K562 (cell line): ENCODE results near the gene MTPN. TPM values are rescaled to one million over a fixed set of nuclear protein-coding genes. Genes with fewer than 3 reads are reported as not detected.

Experiments
- ARHGAP35 ChIP-seq: fragments of 450-650 bp; IDR thresholded peaks from 2 replicates; pipeline ENCODE4 v1.6.1; 2018; ENCODE audit not compliant: partially characterized antibody
- BRD9 ChIP-seq: fragments of 450-650 bp; IDR thresholded peaks from 2 replicates; pipeline ENCODE4 v1.6.1; 2018; ENCODE audit warnings: low read depth; ENCODE audit not compliant: partially characterized antibody
- CAMTA2 ChIP-seq: fragments of 250-450 bp; sonication (Bioruptor Pico); conservative IDR thresholded peaks from 2 replicates; pipeline ENCODE4 v1.5.1; 2022
- DMBX1 ChIP-seq: fragments of 250-450 bp; sonication (Bioruptor Pico); IDR thresholded peaks from 2 replicates; pipeline ENCODE4 v1.8.0; 2022; ENCODE audit warnings: inconsistent platforms, mild to moderate bottlenecking, moderate library complexity, borderline replicate concordance
- FOXP1 ChIP-seq: sonication (generic); formaldehyde crosslinking; IDR thresholded peaks from 2 replicates; pipeline ENCODE4 v1.8.0; 2022; ENCODE audit warnings: mild to moderate bottlenecking, missing genetic modification reagents
- FUS ChIP-seq: fragments of 200-400 bp; formaldehyde crosslinking; optimal IDR thresholded peaks from 2 replicates; pipeline ENCODE3; 2017; ENCODE audit warnings: low read depth, low read length
- JUNB ChIP-seq: fragments of 450-650 bp; formaldehyde crosslinking; conservative IDR thresholded peaks from 2 replicates; pipeline ENCODE4 v1.4.0; 2020; ENCODE audit warnings: mild to moderate bottlenecking
- SIN3B ChIP-seq: fragments of 450-650 bp; IDR thresholded peaks from 2 replicates; pipeline ENCODE4 v1.6.1; 2017; ENCODE audit warnings: low read depth, mild to moderate bottlenecking, moderate library complexity
- SREBF1 ChIP-seq: fragments of 150-350 bp; IDR thresholded peaks from 2 replicates; pipeline ENCODE4 v1.6.1; 2014; ENCODE audit warnings: antibody characterized with exemption, low read depth, low read length, borderline replicate concordance
- TCF7 ChIP-seq: sonication (generic); IDR thresholded peaks from 2 replicates; pipeline ENCODE4 v1.6.1; 2016; ENCODE audit warnings: antibody characterized with exemption, borderline replicate concordance
- ZNF780A ChIP-seq: fragments of 250-450 bp; sonication (Bioruptor Pico); IDR thresholded peaks from 2 replicates; pipeline ENCODE4 v1.5.0; 2021; ENCODE audit warnings: mild to moderate bottlenecking
- polyA plus RNA-seq, 8 experiments: library from polyadenylated mRNA; depleted of rRNA in 4 of 8; stranded (reverse) in 5 of 8; unstranded in 3 of 8; fragments of >200 nt; fragmentation: Nextera tagmentation in 2 of 8; fragmentation: Illumina TruSeq in 1 of 8; extraction: Ambion mirVana in 2 of 8; extraction: Trizol in 1 of 8; gene quantifications; 2 replicates each; pipeline versions ENCODE4 v1.2.1 to v1.2.3, GENCODE V29; 2011 to 2014; ENCODE audit warnings: inconsistent platforms in 1 of 8, missing spikeins in 1 of 8
- total RNA-seq, 7 experiments: library from RNA; depleted of rRNA in 6 of 7; stranded (reverse); fragments of >200 nt in 6 of 7; fragmentation: Illumina TruSeq in 2 of 7; extraction: Trizol in 2 of 7; gene quantifications; 2 replicates each; pipeline versions ENCODE4 v1.2.1 to v1.2.3, GENCODE V29; 2011 to 2021; ENCODE audit warnings: low replicate concordance in 1 of 7
- TF ChIP-seq, protein P1 (sequence below): fragments of 250-450 bp; sonication (Bioruptor Pico); IDR thresholded peaks from 2 replicates; pipeline ENCODE4 v1.4.0; 2020; ENCODE audit warnings: mild to moderate bottlenecking
- TF ChIP-seq, protein P2 (sequence below): fragments of 150-350 bp; IDR thresholded peaks from 2 replicates; pipeline ENCODE4 v1.6.1; 2014; ENCODE audit warnings: low read depth, mild to moderate bottlenecking, low read length, borderline replicate concordance
- TF ChIP-seq, protein P3 (sequence below), 3 experiments: fragments of 200-800 bp in 1 of 3; sonication (Bioruptor generic) in 1 of 3; sonication (generic) in 1 of 3; formaldehyde crosslinking in 1 of 3; IDR thresholded peaks; 2 replicates each; pipeline versions ENCODE4 v1.6.1 to v1.8.0; 2016 to 2022; ENCODE audit warnings: mild to moderate bottlenecking in 2 of 3, missing compliant biosample characterization in 2 of 3, missing genetic modification characterization in 2 of 3, missing genetic modification reagents in 1 of 3
- TF ChIP-seq, protein P4 (sequence below): sonication (generic); IDR thresholded peaks from 2 replicates; pipeline ENCODE4 v1.6.1; 2016
- TF ChIP-seq, protein P5 (sequence below): IDR thresholded peaks from 3 replicates; pipeline ENCODE4 v1.6.1; 2011; ENCODE audit warnings: borderline replicate concordance, mild to moderate bottlenecking; ENCODE audit not compliant: insufficient read length, insufficient read depth
- TF ChIP-seq, protein P6 (sequence below): sonication (generic); formaldehyde crosslinking; IDR thresholded peaks from 2 replicates; pipeline ENCODE4 v1.8.1; 2022; ENCODE audit warnings: missing genetic modification reagents

Gene MTPN
- total and polyA plus RNA-seq, 9 of the 15 experiments (the other 6 are each of a cell fraction or from before 2014, with no cell fraction given) = 68.5 to 261 (median 156) TPM

DNA sequence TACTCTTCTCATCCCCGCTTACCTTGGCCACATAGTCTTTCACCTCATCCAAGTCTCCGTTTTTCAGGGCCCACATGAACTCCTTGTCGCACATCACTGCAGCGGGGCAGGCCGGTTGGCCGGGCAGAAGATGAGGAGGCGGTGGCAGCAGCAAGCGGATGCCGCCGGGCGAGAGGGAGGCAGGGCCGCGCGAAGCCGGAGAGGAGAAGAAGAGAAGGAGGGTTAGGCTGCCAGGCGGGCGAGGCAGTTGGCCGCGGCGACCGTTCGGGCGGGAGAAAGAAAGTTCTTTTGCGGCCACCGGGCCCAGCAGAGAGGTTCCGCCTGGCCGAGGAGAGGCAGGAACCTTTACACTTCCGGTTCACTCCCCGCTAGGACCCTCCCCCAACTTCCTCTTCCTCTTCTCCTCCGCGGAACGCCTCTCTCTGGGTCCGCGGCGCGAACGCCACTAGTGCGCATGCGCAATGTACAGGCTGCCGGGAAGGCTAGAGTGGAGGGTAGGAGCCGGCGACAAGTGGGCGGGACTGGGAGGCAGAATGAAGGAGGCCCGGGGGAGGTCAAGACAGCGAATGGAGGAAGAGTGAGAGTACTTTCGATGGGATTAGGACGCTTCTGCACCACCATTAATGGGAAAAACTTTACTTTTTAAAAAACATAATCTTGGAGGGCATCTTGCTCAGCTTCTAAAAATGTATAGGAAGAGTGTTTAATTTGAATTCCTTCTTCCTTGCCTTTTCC is at the start of gene MTPN (continued):
- TF ChIP-seq, protein P1, sequence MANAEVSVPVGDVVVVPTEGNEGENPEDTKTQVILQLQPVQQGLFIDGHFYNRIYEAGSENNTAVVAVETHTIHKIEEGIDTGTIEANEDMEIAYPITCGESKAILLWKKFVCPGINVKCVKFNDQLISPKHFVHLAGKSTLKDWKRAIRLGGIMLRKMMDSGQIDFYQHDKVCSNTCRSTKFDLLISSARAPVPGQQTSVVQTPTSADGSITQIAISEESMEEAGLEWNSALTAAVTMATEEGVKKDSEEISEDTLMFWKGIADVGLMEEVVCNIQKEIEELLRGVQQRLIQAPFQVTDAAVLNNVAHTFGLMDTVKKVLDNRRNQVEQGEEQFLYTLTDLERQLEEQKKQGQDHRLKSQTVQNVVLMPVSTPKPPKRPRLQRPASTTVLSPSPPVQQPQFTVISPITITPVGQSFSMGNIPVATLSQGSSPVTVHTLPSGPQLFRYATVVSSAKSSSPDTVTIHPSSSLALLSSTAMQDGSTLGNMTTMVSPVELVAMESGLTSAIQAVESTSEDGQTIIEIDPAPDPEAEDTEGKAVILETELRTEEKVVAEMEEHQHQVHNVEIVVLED (CRISPR knock-in tag) = no peak
- TF ChIP-seq, protein P2, sequence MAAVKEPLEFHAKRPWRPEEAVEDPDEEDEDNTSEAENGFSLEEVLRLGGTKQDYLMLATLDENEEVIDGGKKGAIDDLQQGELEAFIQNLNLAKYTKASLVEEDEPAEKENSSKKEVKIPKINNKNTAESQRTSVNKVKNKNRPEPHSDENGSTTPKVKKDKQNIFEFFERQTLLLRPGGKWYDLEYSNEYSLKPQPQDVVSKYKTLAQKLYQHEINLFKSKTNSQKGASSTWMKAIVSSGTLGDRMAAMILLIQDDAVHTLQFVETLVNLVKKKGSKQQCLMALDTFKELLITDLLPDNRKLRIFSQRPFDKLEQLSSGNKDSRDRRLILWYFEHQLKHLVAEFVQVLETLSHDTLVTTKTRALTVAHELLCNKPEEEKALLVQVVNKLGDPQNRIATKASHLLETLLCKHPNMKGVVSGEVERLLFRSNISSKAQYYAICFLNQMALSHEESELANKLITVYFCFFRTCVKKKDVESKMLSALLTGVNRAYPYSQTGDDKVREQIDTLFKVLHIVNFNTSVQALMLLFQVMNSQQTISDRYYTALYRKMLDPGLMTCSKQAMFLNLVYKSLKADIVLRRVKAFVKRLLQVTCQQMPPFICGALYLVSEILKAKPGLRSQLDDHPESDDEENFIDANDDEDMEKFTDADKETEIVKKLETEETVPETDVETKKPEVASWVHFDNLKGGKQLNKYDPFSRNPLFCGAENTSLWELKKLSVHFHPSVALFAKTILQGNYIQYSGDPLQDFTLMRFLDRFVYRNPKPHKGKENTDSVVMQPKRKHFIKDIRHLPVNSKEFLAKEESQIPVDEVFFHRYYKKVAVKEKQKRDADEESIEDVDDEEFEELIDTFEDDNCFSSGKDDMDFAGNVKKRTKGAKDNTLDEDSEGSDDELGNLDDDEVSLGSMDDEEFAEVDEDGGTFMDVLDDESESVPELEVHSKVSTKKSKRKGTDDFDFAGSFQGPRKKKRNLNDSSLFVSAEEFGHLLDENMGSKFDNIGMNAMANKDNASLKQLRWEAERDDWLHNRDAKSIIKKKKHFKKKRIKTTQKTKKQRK = no peak
- TF ChIP-seq TCF7 = no peak
- peak; percentile 83 for TF ChIP-seq SIN3B
- TF ChIP-seq CAMTA2 = no peak
- TF ChIP-seq, protein P3, sequence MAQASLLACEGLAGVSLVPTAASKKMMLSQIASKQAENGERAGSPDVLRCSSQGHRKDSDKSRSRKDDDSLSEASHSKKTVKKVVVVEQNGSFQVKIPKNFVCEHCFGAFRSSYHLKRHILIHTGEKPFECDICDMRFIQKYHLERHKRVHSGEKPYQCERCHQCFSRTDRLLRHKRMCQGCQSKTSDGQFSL (CRISPR knock-in tag; IDR thresholded peaks at IDR 0.05) = peak; percentile 80
- TF ChIP-seq, protein P3 (tag; IDR thresholded peaks at IDR 0.05) = no peak
- TF ChIP-seq BRD9 = no peak
- no peak for TF ChIP-seq ZNF780A (CRISPR knock-in tag)
- TF ChIP-seq ARHGAP35 = no peak
- TF ChIP-seq, protein P4, sequence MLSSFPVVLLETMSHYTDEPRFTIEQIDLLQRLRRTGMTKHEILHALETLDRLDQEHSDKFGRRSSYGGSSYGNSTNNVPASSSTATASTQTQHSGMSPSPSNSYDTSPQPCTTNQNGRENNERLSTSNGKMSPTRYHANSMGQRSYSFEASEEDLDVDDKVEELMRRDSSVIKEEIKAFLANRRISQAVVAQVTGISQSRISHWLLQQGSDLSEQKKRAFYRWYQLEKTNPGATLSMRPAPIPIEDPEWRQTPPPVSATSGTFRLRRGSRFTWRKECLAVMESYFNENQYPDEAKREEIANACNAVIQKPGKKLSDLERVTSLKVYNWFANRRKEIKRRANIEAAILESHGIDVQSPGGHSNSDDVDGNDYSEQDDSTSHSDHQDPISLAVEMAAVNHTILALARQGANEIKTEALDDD = no peak
- no peak for TF ChIP-seq DMBX1 (CRISPR knock-in tag)
- TF ChIP-seq FOXP1 (CRISPR knock-in tag) = no peak; the same call in none of the 2 replicates
- no peak for TF ChIP-seq SREBF1
- TF ChIP-seq, protein P5, sequence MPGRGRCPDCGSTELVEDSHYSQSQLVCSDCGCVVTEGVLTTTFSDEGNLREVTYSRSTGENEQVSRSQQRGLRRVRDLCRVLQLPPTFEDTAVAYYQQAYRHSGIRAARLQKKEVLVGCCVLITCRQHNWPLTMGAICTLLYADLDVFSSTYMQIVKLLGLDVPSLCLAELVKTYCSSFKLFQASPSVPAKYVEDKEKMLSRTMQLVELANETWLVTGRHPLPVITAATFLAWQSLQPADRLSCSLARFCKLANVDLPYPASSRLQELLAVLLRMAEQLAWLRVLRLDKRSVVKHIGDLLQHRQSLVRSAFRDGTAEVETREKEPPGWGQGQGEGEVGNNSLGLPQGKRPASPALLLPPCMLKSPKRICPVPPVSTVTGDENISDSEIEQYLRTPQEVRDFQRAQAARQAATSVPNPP = no peak
- no peak for TF ChIP-seq JUNB (CRISPR knock-in tag)
- TF ChIP-seq, protein P6, sequence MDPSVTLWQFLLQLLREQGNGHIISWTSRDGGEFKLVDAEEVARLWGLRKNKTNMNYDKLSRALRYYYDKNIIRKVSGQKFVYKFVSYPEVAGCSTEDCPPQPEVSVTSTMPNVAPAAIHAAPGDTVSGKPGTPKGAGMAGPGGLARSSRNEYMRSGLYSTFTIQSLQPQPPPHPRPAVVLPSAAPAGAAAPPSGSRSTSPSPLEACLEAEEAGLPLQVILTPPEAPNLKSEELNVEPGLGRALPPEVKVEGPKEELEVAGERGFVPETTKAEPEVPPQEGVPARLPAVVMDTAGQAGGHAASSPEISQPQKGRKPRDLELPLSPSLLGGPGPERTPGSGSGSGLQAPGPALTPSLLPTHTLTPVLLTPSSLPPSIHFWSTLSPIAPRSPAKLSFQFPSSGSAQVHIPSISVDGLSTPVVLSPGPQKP (CRISPR knock-in tag) = no peak
- no peak for TF ChIP-seq FUS
